ENCODE results near the gene RPS3. TPM values are rescaled to one million over a fixed set of nuclear protein-coding genes. Genes with fewer than 3 reads are reported as not detected.

The RPS3 gene
- total and polyA plus RNA-seq, 2 of the 13 experiments (the other 11 are each of a cell fraction or from before 2014, with no cell fraction given), result 2,143 to 3,616 TPM

DNA sequence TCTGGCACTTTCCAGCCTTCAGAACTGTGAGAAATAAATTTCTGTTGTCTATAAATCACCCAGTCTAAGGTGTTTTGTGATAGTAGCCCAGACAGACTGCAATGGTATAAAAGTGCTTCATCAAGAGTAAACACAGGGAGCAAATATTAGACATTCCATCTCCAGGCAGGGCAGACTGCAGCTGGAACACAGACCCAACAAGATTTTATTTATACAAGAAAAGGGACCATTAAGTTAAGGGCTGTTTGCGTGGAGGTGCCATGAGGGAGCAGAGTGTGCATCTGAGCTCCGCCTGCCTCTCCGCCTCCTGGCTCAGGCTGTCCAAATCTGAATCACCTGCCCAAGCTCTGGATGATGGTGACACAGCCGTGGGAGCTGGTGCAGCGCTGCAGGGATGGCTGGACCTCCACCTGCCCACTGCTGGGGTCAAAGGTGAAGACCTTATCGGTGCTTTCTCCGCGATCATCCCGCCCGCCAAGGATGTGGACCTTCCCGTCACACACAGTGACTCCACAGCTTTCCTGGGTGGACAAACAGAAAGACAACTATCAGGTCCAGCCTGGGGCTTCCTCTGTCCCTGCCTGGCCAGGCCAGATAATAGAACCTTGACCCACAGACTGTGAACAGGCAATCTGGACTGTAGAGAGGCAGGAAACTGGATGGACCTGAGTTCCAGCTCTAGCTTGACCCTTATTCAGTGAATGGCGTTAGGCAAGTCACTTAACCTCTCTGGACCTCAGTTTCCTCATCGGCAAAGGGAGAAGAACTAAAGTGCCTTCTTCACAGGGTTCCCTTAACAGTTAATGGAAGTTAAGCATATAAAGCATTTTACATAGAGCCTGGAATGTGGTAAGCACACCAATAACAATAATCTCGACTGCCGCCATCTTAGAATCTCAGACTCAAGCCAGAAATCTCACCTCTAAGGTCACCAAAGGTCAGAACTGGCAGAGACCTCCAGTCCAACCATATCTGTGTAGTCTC lies 23.2 kb downstream of the RPS3 start (continued):
- TF ChIP-seq, protein P1, sequence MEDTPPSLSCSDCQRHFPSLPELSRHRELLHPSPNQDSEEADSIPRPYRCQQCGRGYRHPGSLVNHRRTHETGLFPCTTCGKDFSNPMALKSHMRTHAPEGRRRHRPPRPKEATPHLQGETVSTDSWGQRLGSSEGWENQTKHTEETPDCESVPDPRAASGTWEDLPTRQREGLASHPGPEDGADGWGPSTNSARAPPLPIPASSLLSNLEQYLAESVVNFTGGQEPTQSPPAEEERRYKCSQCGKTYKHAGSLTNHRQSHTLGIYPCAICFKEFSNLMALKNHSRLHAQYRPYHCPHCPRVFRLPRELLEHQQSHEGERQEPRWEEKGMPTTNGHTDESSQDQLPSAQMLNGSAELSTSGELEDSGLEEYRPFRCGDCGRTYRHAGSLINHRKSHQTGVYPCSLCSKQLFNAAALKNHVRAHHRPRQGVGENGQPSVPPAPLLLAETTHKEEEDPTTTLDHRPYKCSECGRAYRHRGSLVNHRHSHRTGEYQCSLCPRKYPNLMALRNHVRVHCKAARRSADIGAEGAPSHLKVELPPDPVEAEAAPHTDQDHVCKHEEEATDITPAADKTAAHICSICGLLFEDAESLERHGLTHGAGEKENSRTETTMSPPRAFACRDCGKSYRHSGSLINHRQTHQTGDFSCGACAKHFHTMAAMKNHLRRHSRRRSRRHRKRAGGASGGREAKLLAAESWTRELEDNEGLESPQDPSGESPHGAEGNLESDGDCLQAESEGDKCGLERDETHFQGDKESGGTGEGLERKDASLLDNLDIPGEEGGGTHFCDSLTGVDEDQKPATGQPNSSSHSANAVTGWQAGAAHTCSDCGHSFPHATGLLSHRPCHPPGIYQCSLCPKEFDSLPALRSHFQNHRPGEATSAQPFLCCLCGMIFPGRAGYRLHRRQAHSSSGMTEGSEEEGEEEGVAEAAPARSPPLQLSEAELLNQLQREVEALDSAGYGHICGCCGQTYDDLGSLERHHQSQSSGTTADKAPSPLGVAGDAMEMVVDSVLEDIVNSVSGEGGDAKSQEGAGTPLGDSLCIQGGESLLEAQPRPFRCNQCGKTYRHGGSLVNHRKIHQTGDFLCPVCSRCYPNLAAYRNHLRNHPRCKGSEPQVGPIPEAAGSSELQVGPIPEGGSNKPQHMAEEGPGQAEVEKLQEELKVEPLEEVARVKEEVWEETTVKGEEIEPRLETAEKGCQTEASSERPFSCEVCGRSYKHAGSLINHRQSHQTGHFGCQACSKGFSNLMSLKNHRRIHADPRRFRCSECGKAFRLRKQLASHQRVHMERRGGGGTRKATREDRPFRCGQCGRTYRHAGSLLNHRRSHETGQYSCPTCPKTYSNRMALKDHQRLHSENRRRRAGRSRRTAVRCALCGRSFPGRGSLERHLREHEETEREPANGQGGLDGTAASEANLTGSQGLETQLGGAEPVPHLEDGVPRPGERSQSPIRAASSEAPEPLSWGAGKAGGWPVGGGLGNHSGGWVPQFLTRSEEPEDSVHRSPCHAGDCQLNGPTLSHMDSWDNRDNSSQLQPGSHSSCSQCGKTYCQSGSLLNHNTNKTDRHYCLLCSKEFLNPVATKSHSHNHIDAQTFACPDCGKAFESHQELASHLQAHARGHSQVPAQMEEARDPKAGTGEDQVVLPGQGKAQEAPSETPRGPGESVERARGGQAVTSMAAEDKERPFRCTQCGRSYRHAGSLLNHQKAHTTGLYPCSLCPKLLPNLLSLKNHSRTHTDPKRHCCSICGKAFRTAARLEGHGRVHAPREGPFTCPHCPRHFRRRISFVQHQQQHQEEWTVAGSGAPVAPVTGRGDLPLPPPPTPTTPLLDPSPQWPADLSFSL (CRISPR knock-in tag; IDR thresholded peaks at IDR 0.05), result no peak
- TF ChIP-seq CHD2 (IDR thresholded peaks at IDR 0.05; ENCODE audit: low read depth, low read length), result no peak
- no peak for TF ChIP-seq ARID2 (CRISPR knock-in tag; IDR thresholded peaks at IDR 0.05; ENCODE audit: borderline replicate concordance)
- no peak for TF ChIP-seq ZNF615 (CRISPR knock-in tag; IDR thresholded peaks at IDR 0.05; ENCODE audit: borderline replicate concordance)
- peak; percentile 95 for TF ChIP-seq SP5 (CRISPR knock-in tag; IDR thresholded peaks at IDR 0.05; ENCODE audit: borderline replicate concordance, low read depth)
- no peak for TF ChIP-seq FLYWCH1 (CRISPR knock-in tag; IDR thresholded peaks at IDR 0.05)
- TF ChIP-seq HDAC1 (CRISPR knock-in tag; IDR thresholded peaks at IDR 0.05), result peak; percentile 73; the same call in 1 of the 2 replicates
- TF ChIP-seq ZNF343 (CRISPR knock-in tag; IDR thresholded peaks at IDR 0.05), result no peak
- TF ChIP-seq, protein P2, sequence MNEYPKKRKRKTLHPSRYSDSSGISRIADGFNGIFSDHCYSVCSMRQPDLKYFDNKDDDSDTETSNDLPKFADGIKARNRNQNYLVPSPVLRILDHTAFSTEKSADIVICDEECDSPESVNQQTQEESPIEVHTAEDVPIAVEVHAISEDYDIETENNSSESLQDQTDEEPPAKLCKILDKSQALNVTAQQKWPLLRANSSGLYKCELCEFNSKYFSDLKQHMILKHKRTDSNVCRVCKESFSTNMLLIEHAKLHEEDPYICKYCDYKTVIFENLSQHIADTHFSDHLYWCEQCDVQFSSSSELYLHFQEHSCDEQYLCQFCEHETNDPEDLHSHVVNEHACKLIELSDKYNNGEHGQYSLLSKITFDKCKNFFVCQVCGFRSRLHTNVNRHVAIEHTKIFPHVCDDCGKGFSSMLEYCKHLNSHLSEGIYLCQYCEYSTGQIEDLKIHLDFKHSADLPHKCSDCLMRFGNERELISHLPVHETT (CRISPR knock-in tag; conservative IDR thresholded peaks at IDR 0.05), result no peak
- peak; percentile 23; the same call in 1 of the 2 replicates for TF ChIP-seq TBX3 (IDR thresholded peaks at IDR 0.05; ENCODE audit: borderline replicate concordance)
- TF ChIP-seq, protein P3, sequence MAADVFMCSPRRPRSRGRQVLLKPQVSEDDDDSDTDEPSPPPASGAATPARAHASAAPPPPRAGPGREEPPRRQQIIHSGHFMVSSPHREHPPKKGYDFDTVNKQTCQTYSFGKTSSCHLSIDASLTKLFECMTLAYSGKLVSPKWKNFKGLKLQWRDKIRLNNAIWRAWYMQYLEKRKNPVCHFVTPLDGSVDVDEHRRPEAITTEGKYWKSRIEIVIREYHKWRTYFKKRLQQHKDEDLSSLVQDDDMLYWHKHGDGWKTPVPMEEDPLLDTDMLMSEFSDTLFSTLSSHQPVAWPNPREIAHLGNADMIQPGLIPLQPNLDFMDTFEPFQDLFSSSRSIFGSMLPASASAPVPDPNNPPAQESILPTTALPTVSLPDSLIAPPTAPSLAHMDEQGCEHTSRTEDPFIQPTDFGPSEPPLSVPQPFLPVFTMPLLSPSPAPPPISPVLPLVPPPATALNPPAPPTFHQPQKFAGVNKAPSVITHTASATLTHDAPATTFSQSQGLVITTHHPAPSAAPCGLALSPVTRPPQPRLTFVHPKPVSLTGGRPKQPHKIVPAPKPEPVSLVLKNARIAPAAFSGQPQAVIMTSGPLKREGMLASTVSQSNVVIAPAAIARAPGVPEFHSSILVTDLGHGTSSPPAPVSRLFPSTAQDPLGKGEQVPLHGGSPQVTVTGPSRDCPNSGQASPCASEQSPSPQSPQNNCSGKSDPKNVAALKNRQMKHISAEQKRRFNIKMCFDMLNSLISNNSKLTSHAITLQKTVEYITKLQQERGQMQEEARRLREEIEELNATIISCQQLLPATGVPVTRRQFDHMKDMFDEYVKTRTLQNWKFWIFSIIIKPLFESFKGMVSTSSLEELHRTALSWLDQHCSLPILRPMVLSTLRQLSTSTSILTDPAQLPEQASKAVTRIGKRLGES (CRISPR knock-in tag; IDR thresholded peaks at IDR 0.05; ENCODE audit: borderline replicate concordance), result no peak
- TF ChIP-seq HHEX (CRISPR knock-in tag; IDR thresholded peaks at IDR 0.05), result no peak
- TF ChIP-seq GATAD1 (CRISPR knock-in tag; IDR thresholded peaks at IDR 0.05), result 0 out of 2 replicates have a peak, but pooled peaks have one; percentile 30
- TF ChIP-seq ZFAT (CRISPR knock-in tag; conservative IDR thresholded peaks at IDR 0.05), result no peak
- TF ChIP-seq CENPX (CRISPR knock-in tag; IDR thresholded peaks at IDR 0.05), result no peak
- TF ChIP-seq MTA3 (CRISPR knock-in tag; IDR thresholded peaks at IDR 0.05), result no peak
- 0 out of 2 replicates have a peak, but pooled peaks have one; percentile 30 for TF ChIP-seq ZSCAN29 (CRISPR knock-in tag; conservative IDR thresholded peaks at IDR 0.05)
- no peak for TF ChIP-seq SP1 (IDR thresholded peaks at IDR 0.05)
- no peak for TF ChIP-seq SP1 (CRISPR knock-in tag; IDR thresholded peaks at IDR 0.05)
- TF ChIP-seq ATF7-NPFF (CRISPR knock-in tag; IDR thresholded peaks at IDR 0.05; ENCODE audit: low read depth), result no peak

Data from HepG2 (cell line).